H9 (cell line): ENCODE measurements around the gene NPAS1. TPM values are rescaled to one million over a fixed set of nuclear protein-coding genes. Genes with fewer than 3 reads are reported as not detected.

Experiments used
- DNase-seq: peaks from one replicate; pipeline ENCODE4 v3.0.0-alpha.2; 2017
- H2AFZ ChIP-seq: one replicate; pipeline ENCODE4 v1.6.1; 2013; ENCODE audit warnings: mild to moderate bottlenecking, low read length, control low read depth, moderate library complexity
- H2AK5ac ChIP-seq: 2 replicates; pipeline ENCODE4 v1.6.1; 2013; ENCODE audit warnings: low read length, control low read depth, mixed read lengths; ENCODE audit not compliant: insufficient read length
- H2BK120ac ChIP-seq: one replicate; pipeline ENCODE4 v1.6.1; 2013; ENCODE audit warnings: low read depth, mild to moderate bottlenecking, low read length, control low read depth, inconsistent platforms; ENCODE audit not compliant: poor library complexity, severe bottlenecking
- H2BK12ac ChIP-seq: 2 replicates; pipeline ENCODE4 v1.6.1; 2013; ENCODE audit warnings: low read length, control low read depth, mixed read lengths, low read depth; ENCODE audit not compliant: insufficient read length
- H2BK15ac ChIP-seq: 2 replicates; pipeline ENCODE4 v1.6.1; 2013; ENCODE audit warnings: low read depth, low read length, control low read depth
- H2BK20ac ChIP-seq: one replicate; pipeline ENCODE4 v1.6.1; 2013; ENCODE audit warnings: low read depth, mild to moderate bottlenecking, low read length, control low read depth, inconsistent platforms; ENCODE audit not compliant: poor library complexity, severe bottlenecking
- H2BK5ac ChIP-seq: 2 replicates; pipeline ENCODE4 v1.6.1; 2013; ENCODE audit warnings: low read length, control low read depth, mixed read lengths; ENCODE audit not compliant: insufficient read length
- H3K14ac ChIP-seq: 2 replicates; pipeline ENCODE4 v1.6.1; 2013; ENCODE audit warnings: low read length, control low read depth; ENCODE audit not compliant: insufficient read depth
- H3K18ac ChIP-seq: 2 replicates; pipeline ENCODE4 v1.6.1; 2013; ENCODE audit warnings: low read depth, mild to moderate bottlenecking, mixed read lengths, low read length, control low read depth; ENCODE audit not compliant: insufficient read length
- H3K23ac ChIP-seq: 2 replicates; pipeline ENCODE4 v1.6.1; 2013; ENCODE audit warnings: low read length, control low read depth, mixed read lengths, low read depth; ENCODE audit not compliant: insufficient read length
- H3K23me2 ChIP-seq: 2 replicates; pipeline ENCODE4 v1.6.1; 2013; ENCODE audit warnings: low read depth, mild to moderate bottlenecking, mixed read lengths, low read length, control low read depth; ENCODE audit not compliant: insufficient read length, poor library complexity, severe bottlenecking
- H3K27ac ChIP-seq: 2 replicates; pipeline ENCODE4 v1.5.1; 2013; ENCODE audit warnings: low read length, control low read depth, mixed read lengths, low read depth; ENCODE audit not compliant: insufficient read length
- H3K27me3 ChIP-seq: 2 replicates; pipeline ENCODE4 v1.6.1; 2013; ENCODE audit warnings: low read length, control low read depth, inconsistent platforms; ENCODE audit not compliant: insufficient read depth
- H3K4ac ChIP-seq: 2 replicates; pipeline ENCODE4 v1.6.1; 2013; ENCODE audit warnings: low read depth, mild to moderate bottlenecking, control low read depth, inconsistent platforms, low read length, moderate library complexity
- H3K4me1 ChIP-seq: 2 replicates; pipeline ENCODE4 v1.6.1; 2013; ENCODE audit warnings: low read length, control low read depth, inconsistent platforms; ENCODE audit not compliant: insufficient read depth
- H3K4me2 ChIP-seq: 2 replicates; pipeline ENCODE4 v1.6.1; 2013; ENCODE audit warnings: low read length, control low read depth, mixed read lengths; ENCODE audit not compliant: insufficient read length, insufficient read depth
- H3K56ac ChIP-seq: 2 replicates; pipeline ENCODE4 v1.6.1; 2013; ENCODE audit warnings: low read depth, mild to moderate bottlenecking, mixed read lengths, low read length, control low read depth; ENCODE audit not compliant: insufficient read length
- H3K79me1 ChIP-seq: 2 replicates; pipeline ENCODE4 v1.6.1; 2013; ENCODE audit warnings: low read depth, mild to moderate bottlenecking, moderate library complexity, low read length, control low read depth, inconsistent platforms; ENCODE audit not compliant: insufficient read depth, poor library complexity, severe bottlenecking
- H3K79me2 ChIP-seq: 2 replicates; pipeline ENCODE4 v1.6.1; 2013; ENCODE audit warnings: low read length, control low read depth, inconsistent platforms; ENCODE audit not compliant: insufficient read depth
- H3K9ac ChIP-seq: 2 replicates; pipeline ENCODE4 v1.6.1; 2013; ENCODE audit warnings: low read length, control low read depth, mixed read lengths; ENCODE audit not compliant: insufficient read length; ENCODE audit errors: extremely low read depth
- H3K9me3 ChIP-seq: one replicate; pipeline ENCODE4 v1.6.1; 2013; ENCODE audit warnings: low read depth, low read length, inconsistent platforms; ENCODE audit not compliant: control insufficient read depth
- H3T11ph ChIP-seq: one replicate; pipeline ENCODE4 v1.6.1; 2013; ENCODE audit warnings: mild to moderate bottlenecking, low read length, control low read depth, inconsistent platforms
- H4K20me1 ChIP-seq: one replicate; pipeline ENCODE4 v1.6.1; 2013; ENCODE audit not compliant: control insufficient read depth, insufficient read length, insufficient read depth
- H4K5ac ChIP-seq: 2 replicates; pipeline ENCODE4 v1.6.1; 2013; ENCODE audit warnings: low read depth, mild to moderate bottlenecking, mixed read lengths, low read length, control low read depth; ENCODE audit not compliant: insufficient read length
- H4K8ac ChIP-seq: replicated peaks from 2 replicates; pipeline ENCODE4 v1.6.1; 2013; ENCODE audit warnings: low read length, control low read depth, mixed read lengths, low read depth; ENCODE audit not compliant: insufficient read length
- H4K91ac ChIP-seq: 2 replicates; pipeline ENCODE4 v1.6.1; 2013; ENCODE audit warnings: low read depth, mild to moderate bottlenecking, moderate library complexity, mixed read lengths, low read length, control low read depth; ENCODE audit not compliant: insufficient read length
- H3K27ac Mint-ChIP-seq, 3 experiments: 2 replicates in 2 of 3; 3 replicates in 1 of 3; pipeline ENCODE4 v1.8.0; 2020 to 2021; ENCODE audit warnings: mixed read lengths in 3 of 3, mild to moderate bottlenecking in 1 of 3, moderate library complexity in 1 of 3
- H3K27me3 Mint-ChIP-seq: 2 replicates; pipeline ENCODE4 v1.8.0; 2021; ENCODE audit warnings: low read depth, mild to moderate bottlenecking, moderate library complexity, mixed read lengths
- H3K36me3 Mint-ChIP-seq, 3 experiments: 2 replicates in 2 of 3; 3 replicates in 1 of 3; pipeline ENCODE4 v1.8.0; 2020 to 2021; ENCODE audit warnings: low read depth in 3 of 3, mixed read lengths in 3 of 3; ENCODE audit not compliant: insufficient read depth in 1 of 3
- H3K4me1 Mint-ChIP-seq, 2 experiments: 2 replicates each; pipeline ENCODE4 v1.8.0; 2020; ENCODE audit warnings: mixed read lengths in 2 of 2
- H3K4me3 Mint-ChIP-seq, 2 experiments: 2 replicates in 1 of 2; 3 replicates in 1 of 2; pipeline ENCODE4 v1.8.0; 2020 to 2021; ENCODE audit warnings: mild to moderate bottlenecking in 2 of 2, mixed read lengths in 2 of 2, moderate library complexity in 1 of 2
- H3K9me3 Mint-ChIP-seq, 2 experiments: 2 replicates in 1 of 2; 3 replicates in 1 of 2; pipeline ENCODE4 v1.8.0; 2020; ENCODE audit warnings: mild to moderate bottlenecking in 2 of 2, mixed read lengths in 2 of 2, moderate library complexity in 1 of 2
- CTCF ChIP-seq: fragments of 200-600 bp; sonication (generic); conservative IDR thresholded peaks from 3 replicates; pipeline ENCODE4 v1.8.0; 2021; ENCODE audit warnings: antibody characterized with exemption, mild to moderate bottlenecking
- WGBS: extraction: QIAGEN DNeasy Blood & Tissue Kit; methylation state at CpG from one replicate; pipeline ENCODE4 v1.1.7; 2013; ENCODE audit warnings: missing lambda C conversion rate, low lambda C conversion rate, mixed read lengths; ENCODE audit not compliant: insufficient read length; ENCODE audit errors: extremely low coverage; 5-methylcytosine and 5-hydroxymethylcytosine counted together
- total RNA-seq: library from RNA; stranded (reverse); gene quantifications from 2 replicates; pipeline ENCODE4 v1.2.1, GENCODE V29; 2021

Gene NPAS1
- total RNA-seq, 1 experiment from 2014 or later, result 17.8 TPM

DNA sequence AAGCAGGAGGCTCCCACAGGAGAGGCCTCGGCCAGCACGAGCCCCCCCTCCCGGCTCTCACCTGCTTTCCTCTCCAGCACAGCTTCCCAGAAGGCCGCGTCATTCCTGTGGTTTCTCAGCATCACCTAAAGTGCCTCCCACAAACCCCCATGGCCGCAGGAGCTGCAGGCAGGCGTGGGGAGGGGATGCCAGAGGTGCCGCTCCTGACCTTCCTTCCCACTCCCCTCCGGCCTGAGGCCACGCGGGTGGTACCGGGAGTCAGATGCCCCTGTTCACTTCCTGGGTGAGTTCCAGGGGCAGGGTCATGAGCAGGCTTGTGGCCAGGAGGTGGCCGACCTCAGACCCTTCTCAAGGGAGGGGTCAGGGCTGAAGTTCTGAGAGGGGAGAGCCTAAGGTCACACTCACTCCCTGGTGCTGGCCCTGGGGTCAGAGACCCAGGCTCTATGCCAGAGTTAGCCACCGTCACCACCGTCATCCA is 14.4 kb upstream of the NPAS1 start:
- H3K79me2 ChIP-seq, result no peaks in the 10 kb centered on the region
- no peak overlapping the region for H2AK5ac ChIP-seq
- H4K5ac ChIP-seq, result no peak overlapping the region
- no peak overlapping the region for H3K4me2 ChIP-seq
- no peak overlapping the region for H2BK20ac ChIP-seq
- no peaks in the 10 kb centered on the region for H4K20me1 ChIP-seq
- TF ChIP-seq CTCF, result no peak
- DNase-seq, result peak; percentile 41
- no peaks in the 10 kb centered on the region for H3K4me1 ChIP-seq
- no peak overlapping the region for H3T11ph ChIP-seq
- H3K36me3 Mint-ChIP-seq, result peaks cover 13 to 16% (median 13%) of the 10 kb centered on the region in 3 experiments; a peak in 6 of 7 replicates
- no peak overlapping the region for H3K23ac ChIP-seq
- peaks cover 10% of the 10 kb centered on the region for H3K27me3 Mint-ChIP-seq
- H2BK12ac ChIP-seq, result no peak overlapping the region
- no peak overlapping the region for H2AFZ ChIP-seq
- no peak overlapping the region for H2BK120ac ChIP-seq
- no peaks in the 10 kb centered on the region for H3K27me3 ChIP-seq
- WGBS, result no CpG with 5 or more reads among the region's 15 CpGs
- H3K9ac ChIP-seq, result no peak overlapping the region
- H3K27ac Mint-ChIP-seq, result no peak overlapping the region; a peak in 1 of 7 replicates
- H3K18ac ChIP-seq, result no peak overlapping the region
- H2BK15ac ChIP-seq, result no peak overlapping the region
- H4K91ac ChIP-seq, result no peak overlapping the region
- H3K4ac ChIP-seq, result no peak overlapping the region
- H3K4me1 Mint-ChIP-seq, result peaks cover 11 to 33% of the 10 kb centered on the region in 2 experiments
- H3K9me3 Mint-ChIP-seq, result peaks cover 9 to 11% of the 10 kb centered on the region in 2 experiments
- no peaks in the 10 kb centered on the region for H3K23me2 ChIP-seq
- no peak overlapping the region for H3K27ac ChIP-seq
- no peaks in the 10 kb centered on the region for H3K9me3 ChIP-seq
- no peak overlapping the region for H4K8ac ChIP-seq
- no peak overlapping the region for H3K56ac ChIP-seq
- no peak overlapping the region for H2BK5ac ChIP-seq
- H3K14ac ChIP-seq, result no peak overlapping the region
- H3K4me3 Mint-ChIP-seq, result no peak overlapping the region
- no peaks in the 10 kb centered on the region for H3K79me1 ChIP-seq
